Measurements from ENCODE around the gene MED13.

- TF ChIP-seq CTCF (IDR thresholded peaks at IDR 0.05), result no peak
- TF ChIP-seq POLR2A (IDR thresholded peaks at IDR 0.05), result no peak
- TF ChIP-seq POLR2AphosphoS5 (IDR thresholded peaks at IDR 0.05; ENCODE audit: insufficient read depth in 1 of 2, low read depth in 1 of 2), result no peak
Observed at GRCh38 chr17:61972311-61972710, 92.8 kb downstream of the MED13 start.

Measured in vagina (tissue), 2 donors.